Peyer's patch (tissue), 4 donors: ENCODE measurements around the gene RAB11FIP5.

ENCODE experiments used
- POLR2A ChIP-seq, 2 donors: fragments of 450-650 bp; IDR thresholded peaks; one replicate each; pipeline ENCODE4 v1.5.1; 2017; ENCODE audit warnings: antibody characterized with exemption in 2 of 2, mild to moderate bottlenecking in 2 of 2, moderate library complexity in 2 of 2
- TF ChIP-seq, protein P1 (sequence below), 6 experiments: fragments of 450-650 bp in 4 of 6; fragments of 200-600 bp in 2 of 6; sonication (generic) in 1 of 6; IDR thresholded peaks; one replicate each; pipeline ENCODE4 v1.5.1; 2017 to 2019; ENCODE audit warnings: antibody characterized with exemption in 6 of 6, mild to moderate bottlenecking in 3 of 6, moderate library complexity in 1 of 6

DNA sequence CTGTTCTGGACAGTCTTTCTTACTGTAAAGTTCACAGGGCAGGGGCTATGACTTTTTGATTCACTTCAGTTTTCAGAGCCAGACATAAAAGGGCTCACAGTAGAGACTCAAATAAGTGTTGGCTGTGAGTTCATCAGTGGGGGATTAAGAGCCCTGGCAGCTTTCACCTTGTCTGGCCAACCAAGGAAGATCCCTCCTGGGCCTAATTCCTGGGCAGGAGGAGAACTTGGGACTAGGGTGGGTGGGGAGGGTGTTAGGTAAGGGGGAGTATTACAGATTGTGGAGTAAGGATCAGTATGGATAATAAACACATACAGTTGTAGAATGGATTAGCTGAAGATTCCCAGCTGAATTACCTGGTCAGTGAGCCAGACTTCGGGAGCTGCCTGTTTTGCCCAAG, 40.3 kb downstream of the RAB11FIP5 start:
- TF ChIP-seq POLR2A (IDR thresholded peaks at IDR 0.05) = no peak
- TF ChIP-seq, protein P1, sequence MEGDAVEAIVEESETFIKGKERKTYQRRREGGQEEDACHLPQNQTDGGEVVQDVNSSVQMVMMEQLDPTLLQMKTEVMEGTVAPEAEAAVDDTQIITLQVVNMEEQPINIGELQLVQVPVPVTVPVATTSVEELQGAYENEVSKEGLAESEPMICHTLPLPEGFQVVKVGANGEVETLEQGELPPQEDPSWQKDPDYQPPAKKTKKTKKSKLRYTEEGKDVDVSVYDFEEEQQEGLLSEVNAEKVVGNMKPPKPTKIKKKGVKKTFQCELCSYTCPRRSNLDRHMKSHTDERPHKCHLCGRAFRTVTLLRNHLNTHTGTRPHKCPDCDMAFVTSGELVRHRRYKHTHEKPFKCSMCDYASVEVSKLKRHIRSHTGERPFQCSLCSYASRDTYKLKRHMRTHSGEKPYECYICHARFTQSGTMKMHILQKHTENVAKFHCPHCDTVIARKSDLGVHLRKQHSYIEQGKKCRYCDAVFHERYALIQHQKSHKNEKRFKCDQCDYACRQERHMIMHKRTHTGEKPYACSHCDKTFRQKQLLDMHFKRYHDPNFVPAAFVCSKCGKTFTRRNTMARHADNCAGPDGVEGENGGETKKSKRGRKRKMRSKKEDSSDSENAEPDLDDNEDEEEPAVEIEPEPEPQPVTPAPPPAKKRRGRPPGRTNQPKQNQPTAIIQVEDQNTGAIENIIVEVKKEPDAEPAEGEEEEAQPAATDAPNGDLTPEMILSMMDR (IDR thresholded peaks at IDR 0.05) = no peak
